Natural killer cell (primary cell): ENCODE data around the gene GTF3C2. TPM values are rescaled to one million over a fixed set of nuclear protein-coding genes. Genes with fewer than 3 reads are reported as not detected.

ENCODE experiments used
- ATAC-seq, 3 donors: fragments of 150-1000 bp in 2 of 3; fragments of 200-7000 bp in 1 of 3; cut with Tn5 transposase; 1 replicate in 1 of 3; 2 replicates in 2 of 3; pipeline ENCODE4 v1.10.0; 2021; ENCODE audit warnings: mild to moderate bottlenecking in 2 of 3, moderate library complexity in 2 of 3
- DNase-seq, 2 donors: peaks; one replicate each; pipeline versions ENCODE4 v3.0.0 to v3.0.0-alpha.2; 2013 to 2021; ENCODE audit warnings: mixed read lengths in 1 of 2
- H3K27ac ChIP-seq: one replicate; pipeline ENCODE4 v1.5.1; 2013; ENCODE audit warnings: mild to moderate bottlenecking, low read length
- H3K27me3 ChIP-seq: one replicate; pipeline ENCODE4 v1.6.1; 2013; ENCODE audit warnings: low read length; ENCODE audit not compliant: control insufficient read depth, insufficient read depth
- H3K36me3 ChIP-seq: one replicate; pipeline ENCODE4 v1.6.1; 2013; ENCODE audit warnings: low read length; ENCODE audit not compliant: control insufficient read depth, insufficient read depth
- H3K4me1 ChIP-seq: one replicate; pipeline ENCODE4 v1.6.1; 2013; ENCODE audit warnings: low read length; ENCODE audit not compliant: control insufficient read depth, insufficient read depth
- H3K4me3 ChIP-seq: one replicate; pipeline ENCODE4 v1.5.1; 2013; ENCODE audit warnings: low read length
- H3K9me3 ChIP-seq: one replicate; pipeline ENCODE4 v1.6.1; 2013; ENCODE audit warnings: low read length; ENCODE audit not compliant: control insufficient read depth, insufficient read depth
- H3K27ac Mint-ChIP-seq, 2 donors: one replicate each; pipeline ENCODE4 v1.8.0; 2022; ENCODE audit warnings: mild to moderate bottlenecking in 2 of 2, mixed read lengths in 2 of 2, moderate library complexity in 1 of 2
- H3K27me3 Mint-ChIP-seq, 2 donors: one replicate each; pipeline ENCODE4 v1.8.0; 2022; ENCODE audit warnings: low read depth in 2 of 2, mixed read lengths in 2 of 2
- H3K36me3 Mint-ChIP-seq: one replicate; pipeline ENCODE4 v1.8.0; 2022; ENCODE audit warnings: mixed read lengths
- H3K4me1 Mint-ChIP-seq, 2 donors: one replicate each; pipeline ENCODE4 v1.8.0; 2022; ENCODE audit warnings: mixed read lengths in 2 of 2
- H3K4me3 Mint-ChIP-seq: one replicate; pipeline ENCODE4 v1.8.0; 2022; ENCODE audit warnings: mild to moderate bottlenecking, moderate library complexity, mixed read lengths
- H3K9me3 Mint-ChIP-seq, 2 donors: one replicate each; pipeline ENCODE4 v1.8.0; 2022; ENCODE audit warnings: mixed read lengths in 2 of 2
- CTCF ChIP-seq: fragments of 200-600 bp; IDR thresholded peaks from one replicate; pipeline ENCODE4 v1.8.0; 2022; ENCODE audit warnings: antibody characterized with exemption
- WGBS: methylation state at CpG from one replicate; pipeline ENCODE4 v1.1.7; 2013; ENCODE audit warnings: missing lambda C conversion rate; ENCODE audit not compliant: insufficient coverage; 5-methylcytosine and 5-hydroxymethylcytosine counted together
- intact Hi-C: fragments of 100-400 bp; cut with micrococcal nuclease; formaldehyde crosslinking; loops from one replicate; pipeline ENCODE4 v1.14.2; 2022
- total RNA-seq, 4 donors: library from RNA; stranded (reverse); fragments of 120-200 nt in 1 of 4; gene quantifications; one replicate each; pipeline versions ENCODE4 v1.2.3 to v1.2.4, GENCODE V29; 2013 to 2022

GTF3C2 gene
- total RNA-seq, 3 donors from 2014 or later (not counting 1 experiment from before 2014, with no cell fraction given), result 56.1 to 68.7 (median 59.7) TPM

DNA sequence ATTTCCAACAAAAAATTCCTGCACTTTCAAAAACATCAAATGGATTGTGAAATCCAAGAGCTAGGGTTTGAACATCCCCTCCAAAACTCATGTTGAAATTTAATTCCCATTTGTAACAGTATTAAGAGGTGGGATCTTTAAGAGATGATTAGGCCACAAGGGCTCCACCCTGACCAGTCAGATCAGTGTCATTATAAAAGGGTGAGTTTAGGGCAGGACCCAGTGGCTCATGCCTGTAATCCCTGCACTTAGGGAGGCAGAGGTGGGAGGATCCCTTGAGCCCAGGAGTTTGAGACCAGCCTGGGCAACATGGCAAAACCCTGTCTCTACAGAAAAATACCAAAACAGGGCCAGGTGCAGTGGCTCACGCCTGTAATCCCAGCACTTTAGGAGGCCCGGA is 8.9 kb downstream of the GTF3C2 start:
- no peaks in the 10 kb centered on the region for H3K9me3 ChIP-seq
- intact Hi-C loops, result no loop called here
- Mint-ChIP-seq H3K27ac (no peak overlapping the region), H3K9me3 (no peaks in the 10 kb centered on the region), H3K4me1 (peaks cover 22 to 23% of the 10 kb centered on the region in 2 donors), H3K27me3 (no peaks in the 10 kb centered on the region), H3K4me3 (no peak overlapping the region), H3K36me3 (no peaks in the 10 kb centered on the region)
- no peak for TF ChIP-seq CTCF
- peaks cover 11% of the 10 kb centered on the region for H3K36me3 ChIP-seq
- DNase-seq, result no peak
- ATAC-seq, result no peak
- no peak overlapping the region for H3K4me3 ChIP-seq
- WGBS, result 98% methylated on average over 2 of the region's 2 CpGs
- H3K27me3 ChIP-seq, result no peaks in the 10 kb centered on the region
- H3K4me1 ChIP-seq, result no peaks in the 10 kb centered on the region
- H3K27ac ChIP-seq, result no peak overlapping the region

GRCh38 chr2:27336173-27336572 is 20.4 kb downstream of the GTF3C2 start:
- H3K4me3 Mint-ChIP-seq, result no peak overlapping the region
- peaks cover 8% of the 10 kb centered on the region for H3K36me3 Mint-ChIP-seq
- peaks cover 52% of the 10 kb centered on the region for H3K36me3 ChIP-seq
- H3K27ac Mint-ChIP-seq, result no peak overlapping the region
- H3K27me3 ChIP-seq, result no peaks in the 10 kb centered on the region
- no peak for TF ChIP-seq CTCF
- H3K9me3 Mint-ChIP-seq, result no peaks in the 10 kb centered on the region
- H3K9me3 ChIP-seq, result no peaks in the 10 kb centered on the region
- WGBS, result 96% methylated on average over 7 of the region's 7 CpGs
- H3K4me1 Mint-ChIP-seq, result no peaks in the 10 kb centered on the region
- H3K27me3 Mint-ChIP-seq, result no peaks in the 10 kb centered on the region
- no peak overlapping the region for H3K4me3 ChIP-seq
- intact Hi-C loops, result no loop called here
- DNase-seq (no peak), ATAC-seq (no peak)
- H3K27ac ChIP-seq, result no peak overlapping the region
- H3K4me1 ChIP-seq, result no peaks in the 10 kb centered on the region

- Mint-ChIP-seq H3K27ac (no peak overlapping the region), H3K36me3 (peaks cover 2% of the 10 kb centered on the region), H3K27me3 (no peaks in the 10 kb centered on the region), H3K4me3 (no peak overlapping the region), H3K4me1 (no peaks in the 10 kb centered on the region), H3K9me3 (no peaks in the 10 kb centered on the region)
- H3K4me1 ChIP-seq, result no peaks in the 10 kb centered on the region
- no peak overlapping the region for H3K4me3 ChIP-seq
- H3K36me3 ChIP-seq, result peaks cover 51% of the 10 kb centered on the region
- ATAC-seq, result no peak
- no peaks in the 10 kb centered on the region for H3K27me3 ChIP-seq
- intact Hi-C loops, result no loop called here
- WGBS, result 96% methylated on average over 3 of the region's 3 CpGs
- H3K27ac ChIP-seq, result no peak overlapping the region
- TF ChIP-seq CTCF, result no peak
- no peaks in the 10 kb centered on the region for H3K9me3 ChIP-seq
- DNase-seq, result no peak
These were observed 21.3 kb downstream of the GTF3C2 start for GRCh38 chr2:27335311-27335710.

GRCh38 chr2:27324720-27325119 is 31.8 kb downstream of the GTF3C2 start:
- no peak for TF ChIP-seq CTCF
- Mint-ChIP-seq H3K4me1 (peaks cover 18 to 23% of the 10 kb centered on the region in 2 donors), H3K36me3 (peaks cover 21% of the 10 kb centered on the region), H3K27me3 (no peaks in the 10 kb centered on the region), H3K4me3 (peak overlapping the region; percentile 59), H3K9me3 (no peaks in the 10 kb centered on the region), H3K27ac (peak overlapping the region; percentile 98 to 99)
- ATAC-seq, result no peak
- Histone ChIP-seq H3K9me3 (no peaks in the 10 kb centered on the region), H3K36me3 (peaks cover 32% of the 10 kb centered on the region), H3K27ac (no peak overlapping the region), H3K4me3 (no peak overlapping the region), H3K4me1 (peaks cover 18% of the 10 kb centered on the region), H3K27me3 (no peaks in the 10 kb centered on the region)
- WGBS, result 94% methylated on average over 5 of the region's 5 CpGs
- intact Hi-C loops, result no loop called here
- no peak for DNase-seq
